ENCODE data around the gene TMEM143.
"Not testable (repeated sequence)": the region's sequence is repeated elsewhere in the genome, so short reads cannot be mapped to it uniquely, and the experiment has no call there.

DNA sequence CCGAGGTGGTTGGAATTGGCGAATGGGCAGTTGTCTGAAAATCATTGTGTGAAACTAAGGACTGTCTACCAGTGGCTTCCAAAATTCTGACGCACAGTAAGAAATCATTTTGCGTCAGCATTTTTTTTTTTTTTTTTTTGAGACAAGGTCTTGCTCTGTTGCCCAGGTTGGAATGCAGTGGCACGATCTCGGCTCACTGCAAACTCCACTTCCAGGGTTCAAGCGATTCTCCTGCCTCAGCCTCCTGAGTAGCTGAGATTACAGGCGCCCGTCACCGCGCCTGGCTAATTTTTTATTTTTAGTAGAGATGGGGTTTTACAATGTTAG, 72.3 kb downstream of the TMEM143 start:
- not testable (repeated sequence) for TF ChIP-seq CTCF (IDR thresholded peaks at IDR 0.05); POLR2AphosphoS5 (IDR thresholded peaks at IDR 0.05; ENCODE audit: low read depth, low read length); SIN3A (IDR thresholded peaks at IDR 0.05; ENCODE audit: borderline replicate concordance, insufficient read depth, low read depth, low read length); TCF7L2 (IDR thresholded peaks at IDR 0.05; ENCODE audit: low read depth, low read length)
- TF ChIP-seq, protein P1, sequence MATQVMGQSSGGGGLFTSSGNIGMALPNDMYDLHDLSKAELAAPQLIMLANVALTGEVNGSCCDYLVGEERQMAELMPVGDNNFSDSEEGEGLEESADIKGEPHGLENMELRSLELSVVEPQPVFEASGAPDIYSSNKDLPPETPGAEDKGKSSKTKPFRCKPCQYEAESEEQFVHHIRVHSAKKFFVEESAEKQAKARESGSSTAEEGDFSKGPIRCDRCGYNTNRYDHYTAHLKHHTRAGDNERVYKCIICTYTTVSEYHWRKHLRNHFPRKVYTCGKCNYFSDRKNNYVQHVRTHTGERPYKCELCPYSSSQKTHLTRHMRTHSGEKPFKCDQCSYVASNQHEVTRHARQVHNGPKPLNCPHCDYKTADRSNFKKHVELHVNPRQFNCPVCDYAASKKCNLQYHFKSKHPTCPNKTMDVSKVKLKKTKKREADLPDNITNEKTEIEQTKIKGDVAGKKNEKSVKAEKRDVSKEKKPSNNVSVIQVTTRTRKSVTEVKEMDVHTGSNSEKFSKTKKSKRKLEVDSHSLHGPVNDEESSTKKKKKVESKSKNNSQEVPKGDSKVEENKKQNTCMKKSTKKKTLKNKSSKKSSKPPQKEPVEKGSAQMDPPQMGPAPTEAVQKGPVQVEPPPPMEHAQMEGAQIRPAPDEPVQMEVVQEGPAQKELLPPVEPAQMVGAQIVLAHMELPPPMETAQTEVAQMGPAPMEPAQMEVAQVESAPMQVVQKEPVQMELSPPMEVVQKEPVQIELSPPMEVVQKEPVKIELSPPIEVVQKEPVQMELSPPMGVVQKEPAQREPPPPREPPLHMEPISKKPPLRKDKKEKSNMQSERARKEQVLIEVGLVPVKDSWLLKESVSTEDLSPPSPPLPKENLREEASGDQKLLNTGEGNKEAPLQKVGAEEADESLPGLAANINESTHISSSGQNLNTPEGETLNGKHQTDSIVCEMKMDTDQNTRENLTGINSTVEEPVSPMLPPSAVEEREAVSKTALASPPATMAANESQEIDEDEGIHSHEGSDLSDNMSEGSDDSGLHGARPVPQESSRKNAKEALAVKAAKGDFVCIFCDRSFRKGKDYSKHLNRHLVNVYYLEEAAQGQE (IDR thresholded peaks at IDR 0.05; ENCODE audit: insufficient read depth in 1 of 2, low read depth in 2 of 2, low read length in 1 of 2): not testable (repeated sequence)
